Epithelial cell of proximal tubule (primary cell): Measurements from ENCODE around the gene TMEM184A. TPM values are rescaled to one million over a fixed set of nuclear protein-coding genes. Genes with fewer than 3 reads are reported as not detected.
A peak's percentile ranks its signal among the peaks of the same experiment; 100 is the strongest.

Experiments
- DNase-seq: peaks from one replicate; pipeline ENCODE4 v3.0.0-alpha.2; 2011; ENCODE audit warnings: low read depth
- H3K4me3 ChIP-seq: 2 replicates; pipeline ENCODE4 v1.5.1; 2011; ENCODE audit warnings: low read depth, mild to moderate bottlenecking, low read length
- total RNA-seq: library from RNA; depleted of rRNA; stranded (reverse); fragments of >200 nt; gene quantifications from 2 replicates; pipeline ENCODE4 v1.2.3, GENCODE V29; 2015
- TF ChIP-seq, protein P1 (sequence below): conservative IDR thresholded peaks from 2 replicates; pipeline ENCODE4 v1.5.1; 2012; ENCODE audit warnings: low read depth, mild to moderate bottlenecking, low read length

TMEM184A gene
- total RNA-seq, 1 donor from 2014 or later, result 3.6 TPM

- H3K4me3 ChIP-seq, result peak overlapping the region; percentile 57
- no peak for DNase-seq
- TF ChIP-seq, protein P1, sequence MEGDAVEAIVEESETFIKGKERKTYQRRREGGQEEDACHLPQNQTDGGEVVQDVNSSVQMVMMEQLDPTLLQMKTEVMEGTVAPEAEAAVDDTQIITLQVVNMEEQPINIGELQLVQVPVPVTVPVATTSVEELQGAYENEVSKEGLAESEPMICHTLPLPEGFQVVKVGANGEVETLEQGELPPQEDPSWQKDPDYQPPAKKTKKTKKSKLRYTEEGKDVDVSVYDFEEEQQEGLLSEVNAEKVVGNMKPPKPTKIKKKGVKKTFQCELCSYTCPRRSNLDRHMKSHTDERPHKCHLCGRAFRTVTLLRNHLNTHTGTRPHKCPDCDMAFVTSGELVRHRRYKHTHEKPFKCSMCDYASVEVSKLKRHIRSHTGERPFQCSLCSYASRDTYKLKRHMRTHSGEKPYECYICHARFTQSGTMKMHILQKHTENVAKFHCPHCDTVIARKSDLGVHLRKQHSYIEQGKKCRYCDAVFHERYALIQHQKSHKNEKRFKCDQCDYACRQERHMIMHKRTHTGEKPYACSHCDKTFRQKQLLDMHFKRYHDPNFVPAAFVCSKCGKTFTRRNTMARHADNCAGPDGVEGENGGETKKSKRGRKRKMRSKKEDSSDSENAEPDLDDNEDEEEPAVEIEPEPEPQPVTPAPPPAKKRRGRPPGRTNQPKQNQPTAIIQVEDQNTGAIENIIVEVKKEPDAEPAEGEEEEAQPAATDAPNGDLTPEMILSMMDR, result no peak
Measured at GRCh38 chr7:1537535-1538412, 18.2 kb downstream of the TMEM184A start.

GRCh38 chr7:1536743-1537534, 19.1 kb downstream of the TMEM184A start:
- DNase-seq, result no peak
- TF ChIP-seq, protein P1, result no peak
- H3K4me3 ChIP-seq, result peak overlapping the region; percentile 57

- TF ChIP-seq, protein P1, result no peak
- no peak overlapping the region for H3K4me3 ChIP-seq
- no peak for DNase-seq
Measured at GRCh38 chr7:1536455-1536742, 19.6 kb downstream of the TMEM184A start.

DNA sequence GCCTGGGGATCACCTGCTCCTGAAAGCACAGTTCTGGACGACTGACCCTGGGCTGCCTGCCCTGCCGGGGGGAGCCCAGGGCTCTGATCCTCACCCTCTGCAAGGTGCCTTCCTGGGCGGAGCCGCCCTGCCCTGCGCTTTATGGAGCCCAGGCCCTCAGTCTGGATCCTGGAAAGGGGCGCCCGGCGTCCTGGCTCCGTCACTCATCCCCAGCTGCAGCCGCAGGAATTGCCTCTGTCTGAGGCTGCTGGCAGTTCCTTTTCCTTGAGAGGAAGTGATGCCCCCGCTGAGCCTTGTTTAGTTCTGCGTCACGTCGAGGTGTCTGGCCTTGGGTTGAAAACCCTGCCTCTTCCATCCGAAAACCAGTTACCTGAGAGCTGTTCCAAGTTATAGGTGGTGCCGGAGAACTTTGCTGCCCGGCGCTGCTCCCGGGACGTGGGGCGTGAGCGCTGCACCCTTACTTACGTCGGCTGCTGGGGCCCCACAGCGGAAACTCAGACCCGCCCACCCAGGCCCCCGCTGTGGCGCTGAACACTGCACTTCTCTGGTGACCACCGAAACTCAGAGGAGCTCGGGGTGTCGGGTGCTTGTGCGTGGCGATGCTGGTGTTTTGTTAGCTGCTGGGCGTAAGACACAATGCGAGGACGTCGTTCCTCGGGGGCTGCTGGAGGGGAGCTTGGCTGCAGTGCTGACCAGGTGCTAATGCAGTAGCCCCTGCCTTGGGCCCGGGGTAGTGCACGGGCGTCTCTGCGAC, 20.1 kb downstream of the TMEM184A start:
- DNase-seq, result no peak
- TF ChIP-seq, protein P1, result no peak
- H3K4me3 ChIP-seq, result no peak overlapping the region

DNA sequence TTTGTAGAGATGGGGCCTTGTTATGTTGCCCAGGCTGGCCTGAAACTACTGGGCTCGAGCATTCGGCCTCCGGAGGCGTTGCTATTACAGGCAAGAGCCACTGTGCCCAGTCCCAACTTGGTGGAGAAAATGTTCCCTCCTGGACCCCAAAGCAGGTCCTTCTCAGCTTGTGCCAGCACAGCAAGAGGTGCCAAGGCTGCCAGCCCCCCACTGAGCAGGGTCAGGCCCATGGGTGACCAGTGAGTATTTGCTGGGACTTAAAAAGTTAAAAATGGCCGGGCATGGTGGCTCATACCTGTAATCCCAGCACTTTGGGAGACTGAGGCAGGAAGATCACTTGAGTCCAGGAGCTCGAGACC, 20.9 kb downstream of the TMEM184A start:
- TF ChIP-seq, protein P1, result no peak
- no peak for DNase-seq
- H3K4me3 ChIP-seq, result no peak overlapping the region

- no peak for DNase-seq
- no peak overlapping the region for H3K4me3 ChIP-seq
Measured at GRCh38 chr7:1534330-1535099, 21.5 kb downstream of the TMEM184A start.

More at GRCh38 chr7:1534330-1535099, 21.5 kb downstream of the TMEM184A start:
- TF ChIP-seq, protein P1, result no peak
